ENCODE data around the gene FGA. TPM values are rescaled to one million over a fixed set of nuclear protein-coding genes. Genes with fewer than 3 reads are reported as not detected.

The FGA gene
- total and polyA plus RNA-seq, 5 donors from 2014 or later = not detected

GRCh38 chr4:154614306-154614705 lies 23.8 kb upstream of the FGA start:
- H3K4me3 ChIP-seq (ENCODE audit: low read depth, low read length) = no peak overlapping the region
- no peaks in the 10 kb centered on the region for H3K4me1 ChIP-seq (ENCODE audit: control insufficient read depth, insufficient read depth, low read length, poor library complexity, severe bottlenecking)
- no peak for DNase-seq
- no peaks in the 10 kb centered on the region for H3K36me3 Mint-ChIP-seq
- H3K36me3 ChIP-seq (ENCODE audit: control insufficient read depth, insufficient read depth, low read length) = no peaks in the 10 kb centered on the region
- H3K27me3 Mint-ChIP-seq = peaks cover 19% of the 10 kb centered on the region
- peaks cover 3% of the 10 kb centered on the region for H3K27me3 ChIP-seq (ENCODE audit: control insufficient read depth, insufficient read depth, low read length)
- H3K9me3 Mint-ChIP-seq = no peaks in the 10 kb centered on the region
- H3K9me3 ChIP-seq (ENCODE audit: control insufficient read depth in 2 of 2, low read length in 2 of 2) = no peaks in the 10 kb centered on the region
- no peak overlapping the region for H3K4me3 Mint-ChIP-seq
- H3K27ac Mint-ChIP-seq = no peak overlapping the region
- no peak for ATAC-seq (ENCODE audit: low read depth in 2 of 2)
- no peak overlapping the region for H3K27ac ChIP-seq (ENCODE audit: insufficient read depth, low read length, poor library complexity, severe bottlenecking)
- H3K4me1 Mint-ChIP-seq = peaks cover 0 to 4% (median 1%) of the 10 kb centered on the region in 4 donors

- H3K27me3 Mint-ChIP-seq = peaks cover 19% of the 10 kb centered on the region
- no peak for DNase-seq
- no peaks in the 10 kb centered on the region for H3K9me3 Mint-ChIP-seq
- H3K4me3 ChIP-seq (ENCODE audit: low read depth, low read length) = no peak within 1 kb of the TSS
- H3K27me3 ChIP-seq (ENCODE audit: control insufficient read depth, insufficient read depth, low read length) = peaks cover 4% of the 10 kb centered on the region
- H3K27ac Mint-ChIP-seq = no peak within 1 kb of the TSS
- H3K27ac ChIP-seq (ENCODE audit: insufficient read depth, low read length, poor library complexity, severe bottlenecking) = no peak within 1 kb of the TSS
- H3K4me1 Mint-ChIP-seq = peaks cover 0 to 4% (median 1%) of the 10 kb centered on the region in 4 donors
- ATAC-seq (ENCODE audit: low read depth in 2 of 2) = no peak
- H3K9me3 ChIP-seq (ENCODE audit: control insufficient read depth in 2 of 2, low read length in 2 of 2) = no peaks in the 10 kb centered on the region
- no peaks in the 10 kb centered on the region for H3K36me3 ChIP-seq (ENCODE audit: control insufficient read depth, insufficient read depth, low read length)
- H3K4me3 Mint-ChIP-seq = no peak within 1 kb of the TSS
- no peaks in the 10 kb centered on the region for H3K4me1 ChIP-seq (ENCODE audit: control insufficient read depth, insufficient read depth, low read length, poor library complexity, severe bottlenecking)
- no peaks in the 10 kb centered on the region for H3K36me3 Mint-ChIP-seq
Observed at GRCh38 chr4:154612472-154613414, 22.2 kb upstream of the FGA start, which contains the start of gene FGG. FGG (minus strand) TSS chr4:154612656; CDS start chr4:154612609, 47 bp downstream.

- peaks cover 4% of the 10 kb centered on the region for H3K27me3 ChIP-seq (ENCODE audit: control insufficient read depth, insufficient read depth, low read length)
- H3K9me3 ChIP-seq (ENCODE audit: control insufficient read depth in 2 of 2, low read length in 2 of 2) = no peaks in the 10 kb centered on the region
- H3K36me3 ChIP-seq (ENCODE audit: control insufficient read depth, insufficient read depth, low read length) = no peaks in the 10 kb centered on the region
- H3K4me1 ChIP-seq (ENCODE audit: control insufficient read depth, insufficient read depth, low read length, poor library complexity, severe bottlenecking) = no peaks in the 10 kb centered on the region
- Mint-ChIP-seq H3K9me3 (no peaks in the 10 kb centered on the region), H3K4me3 (no peak overlapping the region), H3K27me3 (peaks cover 19% of the 10 kb centered on the region), H3K27ac (no peak overlapping the region), H3K4me1 (peaks cover 0 to 4% (median 1%) of the 10 kb centered on the region in 4 donors), H3K36me3 (no peaks in the 10 kb centered on the region)
- DNase-seq (no peak), ATAC-seq (ENCODE audit: low read depth in 2 of 2) (no peak)
- no peak overlapping the region for H3K4me3 ChIP-seq (ENCODE audit: low read depth, low read length)
- H3K27ac ChIP-seq (ENCODE audit: insufficient read depth, low read length, poor library complexity, severe bottlenecking) = no peak overlapping the region
Observed at GRCh38 chr4:154611833-154612232, 21.3 kb upstream of the FGA start.

GRCh38 chr4:154610582-154610981 lies 20.0 kb upstream of the FGA start:
- peaks cover 4% of the 10 kb centered on the region for H3K27me3 ChIP-seq (ENCODE audit: control insufficient read depth, insufficient read depth, low read length)
- H3K4me1 ChIP-seq (ENCODE audit: control insufficient read depth, insufficient read depth, low read length, poor library complexity, severe bottlenecking) = no peaks in the 10 kb centered on the region
- Mint-ChIP-seq H3K4me3 (no peak overlapping the region), H3K27me3 (peaks cover 23% of the 10 kb centered on the region), H3K4me1 (no peaks in the 10 kb centered on the region), H3K9me3 (peaks cover 0 to 2% (median 0%) of the 10 kb centered on the region in 7 donors), H3K27ac (no peak overlapping the region), H3K36me3 (peaks cover 3% of the 10 kb centered on the region)
- H3K9me3 ChIP-seq (ENCODE audit: control insufficient read depth in 2 of 2, low read length in 2 of 2) = no peaks in the 10 kb centered on the region
- ATAC-seq (ENCODE audit: low read depth in 2 of 2) = no peak
- DNase-seq = no peak
- no peak overlapping the region for H3K27ac ChIP-seq (ENCODE audit: insufficient read depth, low read length, poor library complexity, severe bottlenecking)
- H3K36me3 ChIP-seq (ENCODE audit: control insufficient read depth, insufficient read depth, low read length) = no peaks in the 10 kb centered on the region
- no peak overlapping the region for H3K4me3 ChIP-seq (ENCODE audit: low read depth, low read length)

GRCh38 chr4:154609532-154609931 lies 19.0 kb upstream of the FGA start:
- DNase-seq (no peak), ATAC-seq (ENCODE audit: low read depth in 2 of 2) (no peak)
- Mint-ChIP-seq H3K4me3 (no peak overlapping the region), H3K27ac (no peak overlapping the region), H3K27me3 (peaks cover 14% of the 10 kb centered on the region), H3K4me1 (no peaks in the 10 kb centered on the region), H3K9me3 (peaks cover 0 to 2% (median 0%) of the 10 kb centered on the region in 7 donors), H3K36me3 (peaks cover 3% of the 10 kb centered on the region)
- no peak overlapping the region for H3K4me3 ChIP-seq (ENCODE audit: low read depth, low read length)
- no peak overlapping the region for H3K27ac ChIP-seq (ENCODE audit: insufficient read depth, low read length, poor library complexity, severe bottlenecking)
- no peaks in the 10 kb centered on the region for H3K36me3 ChIP-seq (ENCODE audit: control insufficient read depth, insufficient read depth, low read length)
- no peaks in the 10 kb centered on the region for H3K9me3 ChIP-seq (ENCODE audit: control insufficient read depth in 2 of 2, low read length in 2 of 2)
- no peaks in the 10 kb centered on the region for H3K4me1 ChIP-seq (ENCODE audit: control insufficient read depth, insufficient read depth, low read length, poor library complexity, severe bottlenecking)
- peaks cover 4% of the 10 kb centered on the region for H3K27me3 ChIP-seq (ENCODE audit: control insufficient read depth, insufficient read depth, low read length)

- DNase-seq (no peak), ATAC-seq (ENCODE audit: low read depth in 2 of 2) (no peak)
- Histone ChIP-seq H3K27me3 (ENCODE audit: control insufficient read depth, insufficient read depth, low read length) (peaks cover 4% of the 10 kb centered on the region), H3K27ac (ENCODE audit: insufficient read depth, low read length, poor library complexity, severe bottlenecking) (no peak overlapping the region), H3K4me3 (ENCODE audit: low read depth, low read length) (no peak overlapping the region), H3K4me1 (ENCODE audit: control insufficient read depth, insufficient read depth, low read length, poor library complexity, severe bottlenecking) (no peaks in the 10 kb centered on the region), H3K36me3 (ENCODE audit: control insufficient read depth, insufficient read depth, low read length) (no peaks in the 10 kb centered on the region), H3K9me3 (ENCODE audit: control insufficient read depth in 2 of 2, low read length in 2 of 2) (no peaks in the 10 kb centered on the region)
- Mint-ChIP-seq H3K27me3 (peaks cover 10% of the 10 kb centered on the region), H3K36me3 (peaks cover 3% of the 10 kb centered on the region), H3K4me1 (no peaks in the 10 kb centered on the region), H3K9me3 (peaks cover 0 to 2% (median 0%) of the 10 kb centered on the region in 7 donors), H3K4me3 (no peak overlapping the region), H3K27ac (no peak overlapping the region)
Observed at GRCh38 chr4:154608361-154609252, 18.1 kb upstream of the FGA start.

- H3K27me3 Mint-ChIP-seq = peaks cover 7% of the 10 kb centered on the region
- no peak overlapping the region for H3K4me3 ChIP-seq (ENCODE audit: low read depth, low read length)
- peaks cover 0 to 5% (median 0%) of the 10 kb centered on the region in 7 donors for H3K9me3 Mint-ChIP-seq
Observed at GRCh38 chr4:154606728-154607723, 16.5 kb upstream of the FGA start.

More at GRCh38 chr4:154606728-154607723, 16.5 kb upstream of the FGA start:
- no peaks in the 10 kb centered on the region for H3K4me1 ChIP-seq (ENCODE audit: control insufficient read depth, insufficient read depth, low read length, poor library complexity, severe bottlenecking)
- DNase-seq (no peak), ATAC-seq (ENCODE audit: low read depth in 2 of 2) (no peak)
- H3K9me3 ChIP-seq (ENCODE audit: control insufficient read depth in 2 of 2, low read length in 2 of 2) = no peaks in the 10 kb centered on the region
- no peaks in the 10 kb centered on the region for H3K36me3 ChIP-seq (ENCODE audit: control insufficient read depth, insufficient read depth, low read length)
- H3K27me3 ChIP-seq (ENCODE audit: control insufficient read depth, insufficient read depth, low read length) = peaks cover 7% of the 10 kb centered on the region
- Mint-ChIP-seq H3K27ac (no peak overlapping the region), H3K4me3 (no peak overlapping the region), H3K4me1 (no peaks in the 10 kb centered on the region), H3K36me3 (peaks cover 3% of the 10 kb centered on the region)
- no peak overlapping the region for H3K27ac ChIP-seq (ENCODE audit: insufficient read depth, low read length, poor library complexity, severe bottlenecking)
